GM12872 (cell line): ENCODE measurements around the gene RNPEP.

Experiments
- TF ChIP-seq, protein P1 (sequence below): IDR thresholded peaks from 3 replicates; pipeline ENCODE4 v1.5.1; 2011; ENCODE audit warnings: low read depth, mild to moderate bottlenecking, low read length, moderate library complexity; ENCODE audit not compliant: insufficient read depth

RNPEP gene

GRCh38 chr1:202034683-202035462 is 52.4 kb downstream of the RNPEP start:
- TF ChIP-seq, protein P1, sequence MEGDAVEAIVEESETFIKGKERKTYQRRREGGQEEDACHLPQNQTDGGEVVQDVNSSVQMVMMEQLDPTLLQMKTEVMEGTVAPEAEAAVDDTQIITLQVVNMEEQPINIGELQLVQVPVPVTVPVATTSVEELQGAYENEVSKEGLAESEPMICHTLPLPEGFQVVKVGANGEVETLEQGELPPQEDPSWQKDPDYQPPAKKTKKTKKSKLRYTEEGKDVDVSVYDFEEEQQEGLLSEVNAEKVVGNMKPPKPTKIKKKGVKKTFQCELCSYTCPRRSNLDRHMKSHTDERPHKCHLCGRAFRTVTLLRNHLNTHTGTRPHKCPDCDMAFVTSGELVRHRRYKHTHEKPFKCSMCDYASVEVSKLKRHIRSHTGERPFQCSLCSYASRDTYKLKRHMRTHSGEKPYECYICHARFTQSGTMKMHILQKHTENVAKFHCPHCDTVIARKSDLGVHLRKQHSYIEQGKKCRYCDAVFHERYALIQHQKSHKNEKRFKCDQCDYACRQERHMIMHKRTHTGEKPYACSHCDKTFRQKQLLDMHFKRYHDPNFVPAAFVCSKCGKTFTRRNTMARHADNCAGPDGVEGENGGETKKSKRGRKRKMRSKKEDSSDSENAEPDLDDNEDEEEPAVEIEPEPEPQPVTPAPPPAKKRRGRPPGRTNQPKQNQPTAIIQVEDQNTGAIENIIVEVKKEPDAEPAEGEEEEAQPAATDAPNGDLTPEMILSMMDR, result no peak

DNA sequence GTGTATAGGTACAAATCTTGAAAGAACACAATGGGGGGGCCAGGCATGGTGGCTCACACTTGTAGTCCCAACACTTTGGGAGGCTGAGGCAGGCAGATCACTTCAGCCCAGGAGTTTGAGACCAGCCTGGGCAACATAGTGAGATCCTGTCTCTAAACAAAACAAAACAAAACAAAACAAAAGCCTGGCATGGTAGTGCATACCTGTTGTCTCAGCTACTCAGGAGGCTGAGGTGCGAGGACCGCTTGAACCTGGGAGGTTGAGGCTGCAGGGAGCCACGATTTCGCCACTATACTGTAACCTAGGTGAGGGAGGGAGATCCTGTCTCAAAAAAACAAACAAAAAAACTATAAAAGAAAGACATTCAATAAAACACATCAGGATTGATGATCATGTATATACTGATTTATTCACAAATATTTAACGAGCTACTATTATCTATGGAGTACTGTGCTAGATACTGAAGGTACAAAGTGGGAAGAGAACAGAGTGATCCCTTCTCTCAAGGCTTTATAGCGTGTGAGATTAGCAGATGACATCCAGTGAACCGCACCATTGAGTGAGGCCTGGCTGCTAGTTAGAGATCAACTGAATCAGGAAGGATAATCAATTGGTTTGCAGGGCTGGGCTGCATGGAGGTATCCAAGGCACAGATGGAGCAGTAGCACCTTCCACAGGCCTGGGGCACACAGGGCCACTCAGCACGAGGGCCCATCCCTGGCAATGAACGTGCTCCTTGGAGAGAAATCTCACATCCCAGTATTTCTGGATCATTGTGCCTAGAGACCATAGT is 54.3 kb downstream of the RNPEP start:
- TF ChIP-seq, protein P1, result no peak

DNA sequence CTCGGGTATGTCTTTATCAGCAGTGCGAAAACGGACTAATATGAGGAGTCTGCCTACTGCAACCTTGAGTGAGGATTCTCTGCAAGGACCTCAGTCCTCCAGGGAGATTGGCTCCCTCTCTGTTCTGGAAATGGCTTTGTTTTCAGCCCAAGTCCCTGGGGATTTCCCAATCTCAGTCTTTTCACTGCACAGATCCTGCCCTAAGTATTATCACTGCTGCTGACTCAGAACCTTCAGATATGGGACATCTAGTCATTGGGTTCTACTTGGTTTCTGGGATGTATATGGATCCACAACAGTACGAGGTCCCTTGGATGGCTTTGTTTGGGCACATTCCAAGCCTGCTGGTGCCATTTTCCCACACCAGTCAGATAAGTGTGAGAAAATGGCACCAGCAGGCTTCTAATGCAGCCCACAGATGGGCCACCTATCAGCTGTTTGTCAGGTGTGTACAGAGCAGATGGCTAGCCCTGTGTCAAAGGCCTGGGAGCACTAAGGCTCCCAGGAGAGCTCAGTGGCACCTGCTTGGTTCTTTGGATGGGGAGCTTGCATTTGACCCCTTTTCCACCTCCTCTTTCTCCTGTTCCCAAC is 55.4 kb downstream of the RNPEP start:
- TF ChIP-seq, protein P1, result no peak

DNA sequence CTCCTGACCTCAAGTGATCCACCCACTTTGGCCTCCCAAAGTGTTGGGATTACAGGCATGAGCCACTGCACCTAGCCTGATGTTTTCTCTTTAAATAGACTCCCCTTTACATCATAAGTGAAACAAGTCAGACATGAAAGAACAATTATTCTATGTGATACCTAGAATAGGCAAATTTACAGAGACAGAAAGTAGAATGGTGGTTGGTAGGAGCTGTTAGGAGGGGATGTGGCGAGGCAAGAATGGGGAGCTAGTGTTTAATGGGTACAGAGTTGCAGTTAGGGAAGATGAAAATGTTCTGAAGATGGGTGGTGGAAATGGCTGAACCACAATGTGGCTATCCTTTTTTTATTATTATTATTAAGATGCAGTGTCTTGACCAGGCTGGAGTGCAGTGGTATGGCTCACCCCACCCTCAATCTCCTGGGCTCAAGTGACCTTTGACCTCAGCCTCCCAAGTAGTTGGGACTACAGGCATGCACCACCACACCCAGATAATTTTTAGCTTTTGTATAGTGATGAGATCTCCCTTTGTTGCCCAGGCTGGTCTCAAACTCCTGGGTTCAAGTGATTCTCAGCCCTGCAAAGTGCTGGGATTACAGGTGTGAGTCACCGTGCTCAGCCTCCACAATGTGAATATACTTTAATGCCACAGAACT is 56.4 kb downstream of the RNPEP start:
- TF ChIP-seq, protein P1, result no peak

DNA sequence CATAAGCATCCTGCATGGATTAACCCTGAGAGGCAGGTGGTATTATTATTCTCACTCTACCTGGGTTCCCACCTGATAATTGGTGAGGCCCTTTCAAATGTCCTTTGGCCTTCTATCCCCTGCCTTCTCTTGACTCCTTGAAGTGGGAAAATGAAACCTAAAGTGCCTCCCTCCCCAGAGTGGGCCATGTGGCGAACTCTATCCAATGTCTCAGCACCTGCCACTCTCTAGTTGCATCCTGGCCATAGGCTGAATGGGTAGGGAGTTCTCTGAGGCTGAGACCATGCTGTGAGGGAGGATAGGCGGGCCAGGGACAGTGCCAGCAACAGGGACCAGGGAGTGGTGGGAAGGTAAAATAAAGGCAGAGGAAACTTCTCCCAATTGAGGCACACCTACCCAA is 63.3 kb downstream of the RNPEP start:
- TF ChIP-seq, protein P1, result no peak

GRCh38 chr1:202046227-202046626 is 63.8 kb downstream of the RNPEP start:
- TF ChIP-seq, protein P1, result no peak
